ENCODE results near the gene HADHA. TPM values are rescaled to one million over a fixed set of nuclear protein-coding genes. Genes with fewer than 3 reads are reported as not detected.

HADHA gene
- 165 and 183 TPM in 2 replicates for total RNA-seq

DNA sequence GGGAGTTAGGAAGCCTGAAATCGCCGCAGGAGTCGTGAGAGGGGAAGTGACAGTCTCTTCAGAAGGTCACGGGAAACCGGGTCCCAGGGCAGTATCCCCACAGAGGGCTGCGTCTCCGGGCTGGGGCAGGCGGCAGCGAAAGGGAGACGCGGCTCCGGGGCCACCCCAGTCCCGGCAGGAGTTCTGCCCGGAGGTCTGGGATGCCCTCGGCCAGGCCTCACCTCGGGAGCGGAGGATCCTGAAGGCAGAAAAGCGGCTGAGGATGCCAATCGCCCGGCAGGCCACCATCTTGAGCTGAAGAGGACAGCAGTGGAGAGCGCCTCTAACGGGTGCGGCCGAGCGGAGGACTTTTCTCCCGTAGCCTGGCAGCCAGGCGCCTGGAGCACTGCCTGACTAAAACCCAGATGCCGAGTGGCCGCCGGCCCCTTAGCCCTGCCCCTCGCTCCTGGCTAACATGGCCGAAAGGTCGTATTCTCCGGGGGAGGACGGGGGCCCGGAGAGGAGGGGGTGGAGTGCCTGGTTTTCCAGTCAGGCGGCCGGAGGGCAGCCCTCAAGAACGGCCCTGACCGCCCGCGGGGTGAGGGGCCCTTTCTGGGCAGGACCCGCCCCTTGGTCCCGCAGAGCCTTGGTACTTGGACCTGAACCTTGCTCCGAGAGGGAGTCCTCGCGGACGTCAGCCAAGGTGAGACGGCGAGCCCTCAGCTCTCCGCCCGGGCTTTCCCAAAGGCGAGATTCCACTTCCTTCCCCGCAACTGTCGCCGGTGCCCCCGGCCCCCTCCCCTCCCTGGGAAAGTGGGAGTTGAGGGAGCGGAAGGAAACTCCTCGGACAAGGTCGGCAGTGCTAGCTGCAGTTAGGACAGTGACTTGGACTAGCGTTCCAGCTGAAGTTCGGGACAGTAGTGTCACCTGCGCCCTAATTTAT, at the start of gene HADHA, which contains the start of gene HADHB:
Gene HADHA, minus strand, starts transcription at position 324 of the 922 bp plus-strand sequence. Its CDS starts 36 bp downstream, at position 288.
Gene HADHB, plus strand, starts transcription at position 631 of the 922 bp plus-strand sequence. CDS start 9,316 bp downstream, outside the sequence.

DNA sequence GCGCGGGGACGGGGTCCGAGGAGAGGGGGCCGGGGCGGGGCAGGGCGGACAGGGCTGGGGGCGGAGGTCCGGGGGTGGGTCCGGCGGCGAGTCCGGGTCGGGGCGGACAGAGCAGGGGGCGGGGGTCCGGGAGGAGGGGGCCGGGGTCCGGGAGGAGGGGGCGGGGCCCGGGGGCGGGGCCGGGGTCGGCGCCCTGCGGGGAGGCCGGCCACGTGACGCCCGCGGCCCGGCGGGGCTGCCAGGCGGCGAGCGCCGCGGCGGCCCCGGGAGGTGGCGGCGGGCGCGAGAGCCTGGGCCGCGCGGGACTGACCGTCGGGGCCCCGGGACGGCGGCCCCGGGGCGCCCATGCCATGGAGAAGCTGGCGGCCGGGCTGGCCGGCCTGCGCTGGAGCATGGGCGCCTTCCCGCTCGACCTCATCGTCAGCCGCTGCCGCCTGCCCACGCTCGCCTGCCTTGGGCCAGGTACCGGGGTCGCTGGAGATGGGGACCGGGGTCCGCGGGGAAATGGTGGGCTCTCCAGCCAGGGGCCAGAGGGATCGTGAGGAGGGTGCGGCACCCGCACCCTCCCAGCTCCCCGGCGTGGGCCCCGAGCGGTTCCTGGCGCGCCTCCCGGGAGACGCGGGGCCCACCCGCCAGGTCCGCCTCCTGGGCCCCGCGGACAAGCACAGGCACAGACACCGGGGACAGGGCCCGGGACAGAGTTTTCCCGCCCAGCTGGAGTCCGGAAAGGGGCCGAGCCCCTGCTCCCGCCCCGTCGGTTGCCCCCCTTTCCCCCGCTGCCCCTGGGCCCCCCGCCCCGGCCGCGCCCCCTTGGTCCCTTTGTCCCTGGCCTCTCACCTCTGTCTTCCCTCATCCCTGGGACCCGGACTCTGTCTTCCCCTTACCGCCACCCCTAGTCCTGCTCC, 71.3 kb downstream of the HADHA start, which contains the start of gene GAREM2:
Gene GAREM2, plus strand, starts transcription at position 218 of the 905 bp plus-strand sequence. Its CDS starts 133 bp downstream, at position 351.

Other genes with a start within 250 kb of the HADHA start
- gene RAB10, start 210.5 kb downstream of the HADHA start, total RNA-seq, result 71.8 and 83.6 TPM in 2 replicates
- 0.29 and 0.89 TPM in 2 replicates for gene GAREM2, start 71.5 kb downstream of the HADHA start, total RNA-seq
- 95.7 and 111 TPM in 2 replicates for gene HADHB, start 307 bp upstream of the HADHA start, total RNA-seq
- 9.5 and 14.7 TPM in 2 replicates for gene SELENOI, start 101.5 kb upstream of the HADHA start, total RNA-seq
- gene ADGRF3, start 102.2 kb upstream of the HADHA start, total RNA-seq, result under 0.01 TPM in 1 of 2 replicates, not detected in the other
- 0.58 TPM in 1 of 2 replicates, not detected in the other for gene DRC1, start 157.3 kb upstream of the HADHA start, total RNA-seq
- not detected in 2 replicates for gene OTOF, start 233.5 kb upstream of the HADHA start, total RNA-seq

All from myometrial cell (primary cell).